CD4-positive, alpha-beta T cell treated with Interleukin-1 beta for 1 hour (primary cell): ENCODE data around the gene PTK7.

Source experiments
- DNase-seq, 2 donors: peaks; one replicate each; pipeline ENCODE4 v3.0.0-alpha.2; 2020 to 2022

Gene PTK7

GRCh38 chr6:43146709-43147688, 70.9 kb downstream of the PTK7 start:
- DNase-seq: no peak

- no peak for DNase-seq
Observed at GRCh38 chr6:43147691-43148477, 71.8 kb downstream of the PTK7 start.

GRCh38 chr6:43149265-43149664, 73.2 kb downstream of the PTK7 start:
- DNase-seq: no peak

GRCh38 chr6:43150051-43150751, 74.1 kb downstream of the PTK7 start:
- DNase-seq: no peak

- DNase-seq: no peak
Observed at GRCh38 chr6:43159599-43159998, 83.5 kb downstream of the PTK7 start.

- no peak for DNase-seq
Observed at GRCh38 chr6:43163899-43164298, 87.8 kb downstream of the PTK7 start.

GRCh38 chr6:43170417-43170930, 94.4 kb downstream of the PTK7 start:
- DNase-seq: no peak

GRCh38 chr6:43170931-43171706, 95.0 kb downstream of the PTK7 start, which contains the start of gene SRF:
Gene SRF, plus strand, starts transcription at chr6:43171269. Its CDS starts 388 bp downstream, at chr6:43171657.
- peak; percentile 99 for DNase-seq

GRCh38 chr6:43171707-43172103, 95.6 kb downstream of the PTK7 start:
- peak; percentile 18 to 27 for DNase-seq

GRCh38 chr6:43172104-43173007, 96.2 kb downstream of the PTK7 start:
- peak; percentile 46 to 56 for DNase-seq

GRCh38 chr6:43173591-43174262, 97.6 kb downstream of the PTK7 start:
- DNase-seq: peak in 1 of 2 donors; percentile 29

- peak; percentile 97 for DNase-seq
Observed at GRCh38 chr6:43174263-43175112, 98.4 kb downstream of the PTK7 start.

- no peak for DNase-seq
Observed at GRCh38 chr6:43175676-43176422, 99.7 kb downstream of the PTK7 start.

- DNase-seq: no peak
Observed at GRCh38 chr6:43176423-43176786, 100.3 kb downstream of the PTK7 start.

GRCh38 chr6:43178150-43178549, 102.0 kb downstream of the PTK7 start:
- DNase-seq: no peak

GRCh38 chr6:43178951-43179830, 103.1 kb downstream of the PTK7 start:
- DNase-seq: no peak

GRCh38 chr6:43180058-43180457, 103.9 kb downstream of the PTK7 start:
- DNase-seq: no peak
